Osteocyte (in vitro differentiated cells): Measurements from ENCODE around the gene TPM1. TPM values are rescaled to one million over a fixed set of nuclear protein-coding genes. Genes with fewer than 3 reads are reported as not detected.

Source experiments
- DNase-seq: peaks from one replicate; pipeline ENCODE4 v3.0.0; 2021; ENCODE audit warnings: mixed read lengths; ENCODE audit not compliant: unreplicated experiment; ENCODE audit errors: extremely low spot score
- H3K27ac Mint-ChIP-seq: one replicate; pipeline ENCODE4 v1.8.0; 2021; ENCODE audit warnings: mild to moderate bottlenecking, mixed read lengths; ENCODE audit not compliant: unreplicated experiment
- H3K27me3 Mint-ChIP-seq: one replicate; pipeline ENCODE4 v1.8.0; 2021; ENCODE audit warnings: mixed read lengths; ENCODE audit not compliant: unreplicated experiment
- H3K36me3 Mint-ChIP-seq: one replicate; pipeline ENCODE4 v1.8.0; 2021; ENCODE audit warnings: mixed read lengths; ENCODE audit not compliant: unreplicated experiment
- H3K4me1 Mint-ChIP-seq: one replicate; pipeline ENCODE4 v1.8.0; 2021; ENCODE audit warnings: mixed read lengths; ENCODE audit not compliant: unreplicated experiment
- H3K4me3 Mint-ChIP-seq: one replicate; pipeline ENCODE4 v1.8.0; 2021; ENCODE audit warnings: mild to moderate bottlenecking, moderate library complexity, mixed read lengths; ENCODE audit not compliant: unreplicated experiment
- H3K9me3 Mint-ChIP-seq: one replicate; pipeline ENCODE4 v1.8.0; 2021; ENCODE audit warnings: mixed read lengths; ENCODE audit not compliant: unreplicated experiment
- total RNA-seq: library from RNA; stranded (reverse); gene quantifications from 2 replicates; pipeline ENCODE4 v1.2.1, GENCODE V29; 2021
- TF ChIP-seq, protein P1 (sequence below): fragments of 200-600 bp; sonication (generic); IDR thresholded peaks from 2 replicates; pipeline ENCODE4 v1.5.0; 2021; ENCODE audit warnings: antibody characterized with exemption, mild to moderate bottlenecking, moderate library complexity

TPM1 gene
- total RNA-seq, 1 donor from 2014 or later: 1,747 TPM

DNA sequence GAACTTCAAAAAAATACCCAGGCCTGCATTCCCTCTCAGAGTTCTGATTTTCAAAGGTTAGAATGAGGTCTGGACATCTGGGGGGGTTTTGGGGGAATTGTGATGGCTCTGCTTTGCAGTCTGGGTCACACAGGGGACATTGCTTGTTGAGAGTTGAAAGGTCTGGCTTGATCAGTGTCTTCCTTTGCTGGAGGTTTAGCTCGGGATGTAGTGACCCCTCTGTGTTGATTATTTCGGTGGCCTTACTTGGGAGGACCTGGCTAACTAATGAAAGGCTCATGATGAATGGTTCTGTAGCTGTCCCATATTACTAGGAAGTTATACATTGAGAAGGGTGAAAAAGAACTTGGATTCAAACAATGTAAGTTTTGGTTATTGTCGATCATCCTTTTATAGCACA is 23.7 kb downstream of the TPM1 start:
- Mint-ChIP-seq H3K9me3 (no peaks in the 10 kb centered on the region), H3K36me3 (peaks cover 92% of the 10 kb centered on the region), H3K27ac (peak overlapping the region; percentile 82), H3K4me3 (no peak overlapping the region), H3K27me3 (no peaks in the 10 kb centered on the region), H3K4me1 (peaks cover 51% of the 10 kb centered on the region)
- TF ChIP-seq, protein P1, sequence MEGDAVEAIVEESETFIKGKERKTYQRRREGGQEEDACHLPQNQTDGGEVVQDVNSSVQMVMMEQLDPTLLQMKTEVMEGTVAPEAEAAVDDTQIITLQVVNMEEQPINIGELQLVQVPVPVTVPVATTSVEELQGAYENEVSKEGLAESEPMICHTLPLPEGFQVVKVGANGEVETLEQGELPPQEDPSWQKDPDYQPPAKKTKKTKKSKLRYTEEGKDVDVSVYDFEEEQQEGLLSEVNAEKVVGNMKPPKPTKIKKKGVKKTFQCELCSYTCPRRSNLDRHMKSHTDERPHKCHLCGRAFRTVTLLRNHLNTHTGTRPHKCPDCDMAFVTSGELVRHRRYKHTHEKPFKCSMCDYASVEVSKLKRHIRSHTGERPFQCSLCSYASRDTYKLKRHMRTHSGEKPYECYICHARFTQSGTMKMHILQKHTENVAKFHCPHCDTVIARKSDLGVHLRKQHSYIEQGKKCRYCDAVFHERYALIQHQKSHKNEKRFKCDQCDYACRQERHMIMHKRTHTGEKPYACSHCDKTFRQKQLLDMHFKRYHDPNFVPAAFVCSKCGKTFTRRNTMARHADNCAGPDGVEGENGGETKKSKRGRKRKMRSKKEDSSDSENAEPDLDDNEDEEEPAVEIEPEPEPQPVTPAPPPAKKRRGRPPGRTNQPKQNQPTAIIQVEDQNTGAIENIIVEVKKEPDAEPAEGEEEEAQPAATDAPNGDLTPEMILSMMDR: no peak
- DNase-seq: no peak

DNA sequence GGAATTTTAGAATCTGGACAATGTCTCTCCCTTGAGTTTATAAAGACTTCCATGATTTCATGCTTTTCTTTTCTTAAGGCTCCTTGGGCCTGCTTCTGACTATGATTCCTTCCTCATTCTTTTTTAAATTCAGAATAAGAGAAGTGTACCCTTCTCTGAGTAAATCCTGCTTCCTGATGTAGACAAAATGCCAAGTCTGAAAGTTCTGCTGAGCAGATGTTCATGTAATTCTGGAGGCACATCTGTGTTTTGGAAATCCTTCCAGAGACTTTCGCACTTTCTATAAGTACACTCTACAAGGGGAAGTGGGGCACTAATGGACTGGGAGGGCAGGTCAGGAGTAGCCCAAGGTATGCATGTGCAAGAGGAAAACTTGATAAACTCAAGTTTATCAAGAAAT is 24.8 kb downstream of the TPM1 start:
- Mint-ChIP-seq H3K4me3 (no peak overlapping the region), H3K27ac (peak overlapping the region; percentile 35), H3K36me3 (peaks cover 87% of the 10 kb centered on the region), H3K27me3 (no peaks in the 10 kb centered on the region), H3K4me1 (peaks cover 50% of the 10 kb centered on the region), H3K9me3 (no peaks in the 10 kb centered on the region)
- TF ChIP-seq, protein P1: no peak
- no peak for DNase-seq

- peak overlapping the region; percentile 71 for H3K27ac Mint-ChIP-seq
- no peak overlapping the region for H3K4me3 Mint-ChIP-seq
- DNase-seq: no peak
- H3K36me3 Mint-ChIP-seq: peaks cover 83% of the 10 kb centered on the region
- no peaks in the 10 kb centered on the region for H3K9me3 Mint-ChIP-seq
- H3K27me3 Mint-ChIP-seq: no peaks in the 10 kb centered on the region
- peaks cover 48% of the 10 kb centered on the region for H3K4me1 Mint-ChIP-seq
- TF ChIP-seq, protein P1: no peak
Measured at GRCh38 chr15:63067976-63068743, 25.6 kb downstream of the TPM1 start.

- Mint-ChIP-seq H3K4me1 (peaks cover 46% of the 10 kb centered on the region), H3K4me3 (no peak overlapping the region), H3K27me3 (no peaks in the 10 kb centered on the region), H3K9me3 (no peaks in the 10 kb centered on the region), H3K36me3 (peaks cover 70% of the 10 kb centered on the region), H3K27ac (peak overlapping the region; percentile 71)
- DNase-seq: no peak
- TF ChIP-seq, protein P1: no peak
Measured at GRCh38 chr15:63069616-63070090, 27.1 kb downstream of the TPM1 start.

GRCh38 chr15:63070681-63071129 is 28.2 kb downstream of the TPM1 start:
- no peaks in the 10 kb centered on the region for H3K9me3 Mint-ChIP-seq
- TF ChIP-seq, protein P1: no peak
- H3K36me3 Mint-ChIP-seq: peaks cover 61% of the 10 kb centered on the region
- peak overlapping the region; percentile 56 for H3K27ac Mint-ChIP-seq
- no peak overlapping the region for H3K4me3 Mint-ChIP-seq
- no peaks in the 10 kb centered on the region for H3K27me3 Mint-ChIP-seq
- no peak for DNase-seq
- peaks cover 47% of the 10 kb centered on the region for H3K4me1 Mint-ChIP-seq
